ENCODE data around the gene LNX1.

DNA sequence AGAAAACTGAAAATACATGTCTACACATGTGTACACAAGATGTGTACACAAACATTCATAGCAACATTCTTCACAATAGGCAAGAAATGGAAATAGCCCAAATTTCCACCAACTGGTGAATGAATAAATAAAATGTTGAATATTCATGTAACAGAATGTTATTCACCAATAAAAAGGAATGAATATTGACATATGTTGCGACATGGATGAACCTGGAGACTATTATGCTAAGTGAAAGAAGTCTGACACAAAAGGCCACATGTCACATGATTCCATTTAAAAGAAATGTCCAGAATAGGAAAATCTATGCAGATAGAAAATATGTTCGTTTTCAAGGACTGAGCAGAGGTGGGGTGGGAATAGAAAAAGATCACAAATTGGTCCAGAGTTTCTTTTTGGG lies 34.6 kb upstream of the LNX1 start:
- no peak for TF ChIP-seq ZNF274 (IDR thresholded peaks at IDR 0.05; ENCODE audit: low read depth, low read length)
- TF ChIP-seq YY1 (IDR thresholded peaks at IDR 0.05; ENCODE audit: insufficient read depth, insufficient read length), result no peak
